WTC11 (cell line): ENCODE results near the gene ADCK2. TPM values are rescaled to one million over a fixed set of nuclear protein-coding genes. Genes with fewer than 3 reads are reported as not detected.
"Not testable (repeated sequence)": the region's sequence is repeated elsewhere in the genome, so short reads cannot be mapped to it uniquely, and the experiment has no call there.

Experiments
- ATAC-seq: fragments of 200-7000 bp; cut with Tn5 transposase; 2 replicates; pipeline ENCODE4 v1.10.0; 2021; ENCODE audit warnings: mild to moderate bottlenecking, moderate library complexity
- CTCF ChIA-PET: fragments of 300-600 bp; sonication (Branson Sonifier 250); formaldehyde crosslinking; loops from one replicate; lab custom pipeline; 2021; ENCODE audit warnings: antibody characterized with exemption; lab: Charles Lee
- POLR2A ChIA-PET: fragments of 350-600 bp; sonication (Branson Sonifier 250); formaldehyde crosslinking; loops from one replicate; lab custom pipeline; 2021; ENCODE audit warnings: antibody characterized with exemption; lab: Charles Lee
- DNase-seq: peaks from one replicate; pipeline ENCODE4 v3.0.0; 2021; ENCODE audit warnings: low spot score
- H3K27ac Mint-ChIP-seq: 2 replicates; pipeline ENCODE4 v1.8.0; 2021; ENCODE audit warnings: mixed read lengths
- H3K27me3 Mint-ChIP-seq: 2 replicates; pipeline ENCODE4 v1.8.0; 2021; ENCODE audit warnings: low read depth, mild to moderate bottlenecking, moderate library complexity, mixed read lengths
- H3K36me3 Mint-ChIP-seq: 2 replicates; pipeline ENCODE4 v1.8.0; 2021; ENCODE audit warnings: mixed read lengths
- H3K4me1 Mint-ChIP-seq: 2 replicates; pipeline ENCODE4 v1.8.0; 2022; ENCODE audit warnings: mixed read lengths
- H3K4me3 Mint-ChIP-seq: 2 replicates; pipeline ENCODE4 v1.8.0; 2021; ENCODE audit warnings: mild to moderate bottlenecking, moderate library complexity, mixed read lengths
- H3K9me3 Mint-ChIP-seq: 2 replicates; pipeline ENCODE4 v1.8.0; 2021; ENCODE audit warnings: mixed read lengths
- CBFB ChIP-seq: sonication (generic); formaldehyde crosslinking; IDR thresholded peaks from 2 replicates; pipeline ENCODE4 v1.8.1; 2022; ENCODE audit warnings: mild to moderate bottlenecking, low read depth, missing genetic modification reagents
- ETV6 ChIP-seq: sonication (generic); formaldehyde crosslinking; IDR thresholded peaks from 2 replicates; pipeline ENCODE4 v1.8.1; 2022; ENCODE audit warnings: mild to moderate bottlenecking, missing genetic modification reagents
- FOXJ3 ChIP-seq: sonication (generic); formaldehyde crosslinking; IDR thresholded peaks from 2 replicates; pipeline ENCODE4 v1.9.0; 2021; ENCODE audit warnings: missing genetic modification reagents, mild to moderate bottlenecking, borderline replicate concordance
- GRHL2 ChIP-seq: fragments of 250-450 bp; sonication (Bioruptor Pico); IDR thresholded peaks from 2 replicates; pipeline ENCODE4 v1.8.0; 2022; ENCODE audit warnings: mild to moderate bottlenecking, moderate library complexity; ENCODE audit not compliant: insufficient replicate concordance, severe bottlenecking
- JAZF1 ChIP-seq: fragments of 250-450 bp; sonication (Bioruptor Pico); IDR thresholded peaks from 2 replicates; pipeline ENCODE4 v1.9.0; 2021; ENCODE audit warnings: moderate library complexity, mild to moderate bottlenecking, inconsistent platforms
- MXD4 ChIP-seq: fragments of 250-450 bp; sonication (Bioruptor Pico); IDR thresholded peaks from 2 replicates; pipeline ENCODE4 v1.8.0; 2021; ENCODE audit warnings: mild to moderate bottlenecking, moderate library complexity, borderline replicate concordance
- MYBL2 ChIP-seq: sonication (generic); formaldehyde crosslinking; IDR thresholded peaks from 2 replicates; pipeline ENCODE4 v1.8.1; 2023; ENCODE audit warnings: mild to moderate bottlenecking, moderate library complexity, missing genetic modification reagents
- NFATC4 ChIP-seq: fragments of 250-450 bp; sonication (Bioruptor Pico); IDR thresholded peaks from 2 replicates; pipeline ENCODE4 v1.9.0; 2021; ENCODE audit warnings: mild to moderate bottlenecking
- NFYB ChIP-seq: sonication (generic); formaldehyde crosslinking; conservative IDR thresholded peaks from 2 replicates; pipeline ENCODE4 v1.8.0; 2022; ENCODE audit warnings: low read depth, missing genetic modification reagents
- SOX15 ChIP-seq: fragments of 250-450 bp; sonication (Bioruptor Pico); IDR thresholded peaks from 2 replicates; pipeline ENCODE4 v1.9.0; 2021; ENCODE audit warnings: mild to moderate bottlenecking
- TEAD4 ChIP-seq: sonication (generic); formaldehyde crosslinking; IDR thresholded peaks from 2 replicates; pipeline ENCODE4 v1.8.0; 2022; ENCODE audit warnings: mild to moderate bottlenecking, missing genetic modification reagents
- total RNA-seq: library from RNA; stranded (reverse); gene quantifications from 3 replicates; pipeline ENCODE4 v1.2.3, GENCODE V29; 2021
- TF ChIP-seq, protein P1 (sequence below): sonication (generic); formaldehyde crosslinking; IDR thresholded peaks from 2 replicates; pipeline ENCODE4 v1.8.0; 2023; ENCODE audit warnings: missing genetic modification reagents
- TF ChIP-seq, protein P2 (sequence below): sonication (generic); formaldehyde crosslinking; IDR thresholded peaks from 2 replicates; pipeline ENCODE4 v1.8.0; 2022; ENCODE audit warnings: mild to moderate bottlenecking, missing genetic modification reagents
- TF ChIP-seq, protein P3 (sequence below): sonication (generic); formaldehyde crosslinking; IDR thresholded peaks from 2 replicates; pipeline ENCODE4 v1.8.1; 2022; ENCODE audit warnings: low read depth, mild to moderate bottlenecking, moderate library complexity, missing genetic modification reagents, borderline replicate concordance
- TF ChIP-seq, protein P4 (sequence below): fragments of 250-450 bp; sonication (Bioruptor Pico); IDR thresholded peaks from 2 replicates; pipeline ENCODE4 v1.8.0; 2021; ENCODE audit warnings: mild to moderate bottlenecking

The ADCK2 gene
- total RNA-seq, 1 experiment from 2014 or later: 12.7 TPM

DNA sequence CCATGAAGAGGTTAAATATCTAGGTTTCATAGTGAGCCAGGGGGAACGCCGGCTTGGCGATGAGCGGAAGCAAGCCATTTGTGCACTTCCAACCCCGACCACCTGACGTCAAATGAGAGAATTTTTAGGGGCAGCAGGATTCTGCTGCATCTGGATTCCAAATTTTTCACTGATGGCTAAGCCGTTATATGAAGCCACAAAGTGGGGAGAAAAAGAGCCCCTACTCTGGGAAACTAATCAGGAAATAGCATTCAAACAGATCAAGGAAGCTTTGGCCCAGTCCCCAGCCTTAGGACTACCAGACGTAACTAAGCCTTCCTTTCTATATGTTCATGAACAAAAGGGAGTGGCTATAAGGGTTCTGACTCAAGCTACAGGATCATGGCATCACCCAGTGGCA lies 12.9 kb upstream of the ADCK2 start:
- Mint-ChIP-seq H3K27me3 (0 out of 2 replicates have a peak, but pooled peaks cover 5% of the 10 kb centered on the region), H3K4me1 (peaks cover 12% of the 10 kb centered on the region), H3K4me3 (no peak overlapping the region), H3K36me3 (no peaks in the 10 kb centered on the region), H3K9me3 (peaks cover 3% of the 10 kb centered on the region; the same call in 1 of the 2 replicates), H3K27ac (no peak overlapping the region)
- ChIA-PET POLR2A (no interaction called here), CTCF (interaction anchor here (0.6 to 2.2 kb wide), 6 partner anchors 13 to 1822 kb away, joined by 3 to 6 read pairs (median 4); partner anchors contain the start of gene ADCK2)
- TF ChIP-seq JAZF1 (CRISPR knock-in tag) (no peak), SOX15 (CRISPR knock-in tag) (no peak), ETV6 (CRISPR knock-in tag) (no peak)
- TF ChIP-seq, protein P1, sequence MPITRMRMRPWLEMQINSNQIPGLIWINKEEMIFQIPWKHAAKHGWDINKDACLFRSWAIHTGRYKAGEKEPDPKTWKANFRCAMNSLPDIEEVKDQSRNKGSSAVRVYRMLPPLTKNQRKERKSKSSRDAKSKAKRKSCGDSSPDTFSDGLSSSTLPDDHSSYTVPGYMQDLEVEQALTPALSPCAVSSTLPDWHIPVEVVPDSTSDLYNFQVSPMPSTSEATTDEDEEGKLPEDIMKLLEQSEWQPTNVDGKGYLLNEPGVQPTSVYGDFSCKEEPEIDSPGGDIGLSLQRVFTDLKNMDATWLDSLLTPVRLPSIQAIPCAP (CRISPR knock-in tag): no peak
- TF ChIP-seq, protein P2, sequence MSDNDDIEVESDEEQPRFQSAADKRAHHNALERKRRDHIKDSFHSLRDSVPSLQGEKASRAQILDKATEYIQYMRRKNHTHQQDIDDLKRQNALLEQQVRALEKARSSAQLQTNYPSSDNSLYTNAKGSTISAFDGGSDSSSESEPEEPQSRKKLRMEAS: no peak
- ATAC-seq (no peak), DNase-seq (no peak)

DNA sequence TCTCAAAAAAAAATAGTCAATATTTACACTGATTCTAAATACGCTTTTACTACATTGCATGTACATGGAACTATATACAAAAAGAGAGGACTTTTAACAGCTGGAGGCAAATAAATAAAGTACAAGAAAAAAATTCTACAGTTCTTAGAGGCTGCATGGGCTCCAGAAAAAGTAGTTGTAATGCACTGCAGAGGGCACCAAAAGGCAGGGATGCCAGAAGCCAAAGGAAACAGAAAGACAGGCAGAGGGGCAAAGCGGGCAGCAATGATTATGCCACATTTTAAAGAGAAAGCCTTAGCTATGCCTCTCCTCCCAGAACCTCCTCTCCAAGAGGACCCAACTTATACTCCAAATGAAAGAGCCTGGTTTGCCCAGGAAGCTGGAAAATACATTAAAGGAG lies 11.6 kb upstream of the ADCK2 start:
- ChIA-PET POLR2A (interaction anchor here (0.6 kb wide), 1 partner anchor 1660 kb away, joined by 3 read pairs; no protein-coding TSS in a partner anchor), CTCF (interaction anchor here (1.1 to 2.2 kb wide), 5 partner anchors 12 to 323 kb away, joined by 3 to 6 read pairs (median 4); partner anchors contain the start of gene ADCK2)
- H3K4me3 Mint-ChIP-seq: no peak overlapping the region
- H3K27ac Mint-ChIP-seq: no peak overlapping the region
- peaks cover 3% of the 10 kb centered on the region; the same call in 1 of the 2 replicates for H3K9me3 Mint-ChIP-seq
- DNase-seq (no peak), ATAC-seq (no peak)
- H3K27me3 Mint-ChIP-seq: peaks cover 8% of the 10 kb centered on the region; the same call in 1 of the 2 replicates
- TF ChIP-seq MXD4 (CRISPR knock-in tag): no peak
- H3K4me1 Mint-ChIP-seq: peaks cover 10% of the 10 kb centered on the region
- H3K36me3 Mint-ChIP-seq: no peaks in the 10 kb centered on the region

DNA sequence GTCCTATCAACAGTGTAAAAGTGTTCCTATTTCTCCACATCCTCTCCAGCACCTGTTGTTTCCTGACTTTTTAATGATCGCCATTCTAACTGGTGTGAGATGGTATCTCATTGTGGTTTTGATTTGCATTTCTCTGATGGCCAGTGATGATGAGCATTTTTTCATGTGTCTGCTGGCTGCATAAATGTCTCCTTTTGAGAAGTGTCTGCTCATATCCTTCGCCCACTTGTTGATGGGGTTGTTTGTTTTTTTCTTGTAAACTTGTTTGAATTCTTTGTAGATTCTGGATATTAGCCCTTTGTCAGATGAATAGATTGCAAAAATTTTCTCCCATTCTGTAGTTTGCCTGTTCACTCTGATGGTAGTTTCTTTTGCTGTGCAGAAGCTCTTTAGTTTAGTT lies 9.8 kb upstream of the ADCK2 start:
- CTCF ChIA-PET, ATAC-seq, H3K9me3 Mint-ChIP-seq, H3K4me1 Mint-ChIP-seq, POLR2A ChIA-PET, H3K27me3 Mint-ChIP-seq, H3K27ac Mint-ChIP-seq, DNase-seq, H3K36me3 Mint-ChIP-seq, H3K4me3 Mint-ChIP-seq: not testable (repeated sequence)

DNA sequence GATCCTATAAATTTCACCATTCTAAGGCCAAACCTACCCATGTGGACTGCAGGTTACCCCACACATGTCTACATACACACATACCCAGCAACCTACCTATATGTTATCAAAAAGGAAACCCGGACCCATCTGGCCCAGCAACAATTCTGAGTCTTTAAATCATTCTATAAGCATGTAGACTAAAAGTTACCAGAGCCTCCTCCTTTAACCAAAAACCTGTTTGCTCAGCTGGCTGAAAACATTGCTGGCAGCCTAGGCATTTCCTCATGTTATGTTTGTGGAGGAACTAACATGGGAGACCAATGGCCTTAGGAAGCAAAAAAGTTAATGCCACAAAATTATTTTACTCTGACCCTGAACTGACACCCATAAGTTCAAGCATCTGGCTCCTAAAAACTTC lies 5.3 kb upstream of the ADCK2 start:
- DNase-seq: no peak
- Mint-ChIP-seq H3K4me3 (no peak overlapping the region), H3K27me3 (peaks cover 11% of the 10 kb centered on the region; the same call in 1 of the 2 replicates), H3K4me1 (peaks cover 11% of the 10 kb centered on the region), H3K9me3 (no peaks in the 10 kb centered on the region), H3K27ac (no peak overlapping the region), H3K36me3 (no peaks in the 10 kb centered on the region)
- POLR2A ChIA-PET: no interaction called here
- TF ChIP-seq, protein P3, sequence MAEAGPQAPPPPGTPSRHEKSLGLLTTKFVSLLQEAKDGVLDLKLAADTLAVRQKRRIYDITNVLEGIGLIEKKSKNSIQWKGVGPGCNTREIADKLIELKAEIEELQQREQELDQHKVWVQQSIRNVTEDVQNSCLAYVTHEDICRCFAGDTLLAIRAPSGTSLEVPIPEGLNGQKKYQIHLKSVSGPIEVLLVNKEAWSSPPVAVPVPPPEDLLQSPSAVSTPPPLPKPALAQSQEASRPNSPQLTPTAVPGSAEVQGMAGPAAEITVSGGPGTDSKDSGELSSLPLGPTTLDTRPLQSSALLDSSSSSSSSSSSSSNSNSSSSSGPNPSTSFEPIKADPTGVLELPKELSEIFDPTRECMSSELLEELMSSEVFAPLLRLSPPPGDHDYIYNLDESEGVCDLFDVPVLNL (CRISPR knock-in tag): no peak
- TF ChIP-seq NFYB (CRISPR knock-in tag) (no peak), FOXJ3 (CRISPR knock-in tag) (no peak), CBFB (CRISPR knock-in tag) (no peak), MYBL2 (CRISPR knock-in tag) (no peak), NFATC4 (CRISPR knock-in tag) (no peak), SOX15 (CRISPR knock-in tag) (no peak), GRHL2 (CRISPR knock-in tag) (no peak), TEAD4 (no peak)
- TF ChIP-seq, protein P4, sequence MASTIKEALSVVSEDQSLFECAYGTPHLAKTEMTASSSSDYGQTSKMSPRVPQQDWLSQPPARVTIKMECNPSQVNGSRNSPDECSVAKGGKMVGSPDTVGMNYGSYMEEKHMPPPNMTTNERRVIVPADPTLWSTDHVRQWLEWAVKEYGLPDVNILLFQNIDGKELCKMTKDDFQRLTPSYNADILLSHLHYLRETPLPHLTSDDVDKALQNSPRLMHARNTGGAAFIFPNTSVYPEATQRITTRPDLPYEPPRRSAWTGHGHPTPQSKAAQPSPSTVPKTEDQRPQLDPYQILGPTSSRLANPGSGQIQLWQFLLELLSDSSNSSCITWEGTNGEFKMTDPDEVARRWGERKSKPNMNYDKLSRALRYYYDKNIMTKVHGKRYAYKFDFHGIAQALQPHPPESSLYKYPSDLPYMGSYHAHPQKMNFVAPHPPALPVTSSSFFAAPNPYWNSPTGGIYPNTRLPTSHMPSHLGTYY: no peak
- no peak for ATAC-seq
- CTCF ChIA-PET: interaction anchor here (1.0 to 1.5 kb wide), 2 partner anchors 14 to 24 kb away, joined by 3 to 4 read pairs; no protein-coding TSS in a partner anchor
